IPS DF 6.9 (cell line): ENCODE measurements around the gene JAG2.
A peak's percentile ranks its signal among the peaks of the same experiment; 100 is the strongest.

ENCODE experiments used
- DNase-seq: peaks from one replicate; pipeline ENCODE4 v3.0.0-alpha.2; 2013; ENCODE audit warnings: low read depth, low spot score
- H3K27ac ChIP-seq: one replicate; pipeline ENCODE4 v1.5.1; 2013; ENCODE audit warnings: low read length, control low read depth
- H3K27me3 ChIP-seq: 2 replicates; pipeline ENCODE4 v1.6.1; 2013; ENCODE audit warnings: mild to moderate bottlenecking, low read length; ENCODE audit not compliant: control insufficient read depth, insufficient read depth
- H3K36me3 ChIP-seq: 2 replicates; pipeline ENCODE4 v1.6.1; 2013; ENCODE audit warnings: low read length; ENCODE audit not compliant: control insufficient read depth, insufficient read depth
- H3K4me1 ChIP-seq: 2 replicates; pipeline ENCODE4 v1.6.1; 2013; ENCODE audit warnings: low read length; ENCODE audit not compliant: control insufficient read depth, insufficient read depth
- H3K4me3 ChIP-seq: 2 replicates; pipeline ENCODE4 v1.5.1; 2013; ENCODE audit warnings: mild to moderate bottlenecking, low read length
- H3K9me3 ChIP-seq: 2 replicates; pipeline ENCODE4 v1.6.1; 2013; ENCODE audit warnings: low read length, inconsistent platforms; ENCODE audit not compliant: control insufficient read depth, insufficient read depth
- WGBS: extraction: QIAGEN DNeasy Blood & Tissue Kit; methylation state at CpG from one replicate; pipeline ENCODE4 v1.1.7; 2013; ENCODE audit warnings: mixed read lengths, missing lambda C conversion rate; ENCODE audit not compliant: insufficient read length, insufficient coverage; 5-methylcytosine and 5-hydroxymethylcytosine counted together

JAG2 gene

GRCh38 chr14:105196265-105196960 lies 27.8 kb upstream of the JAG2 start:
- Histone ChIP-seq H3K9me3 (no peaks in the 10 kb centered on the region), H3K27me3 (no peaks in the 10 kb centered on the region), H3K4me1 (peaks cover 9% of the 10 kb centered on the region; the same call in 1 of the 2 replicates), H3K4me3 (peak overlapping the region; percentile 6; the same call in 1 of the 2 replicates), H3K27ac (no peak overlapping the region), H3K36me3 (no peaks in the 10 kb centered on the region)
- WGBS: no CpG with 5 or more reads among the region's 58 CpGs
- no peak for DNase-seq

DNA sequence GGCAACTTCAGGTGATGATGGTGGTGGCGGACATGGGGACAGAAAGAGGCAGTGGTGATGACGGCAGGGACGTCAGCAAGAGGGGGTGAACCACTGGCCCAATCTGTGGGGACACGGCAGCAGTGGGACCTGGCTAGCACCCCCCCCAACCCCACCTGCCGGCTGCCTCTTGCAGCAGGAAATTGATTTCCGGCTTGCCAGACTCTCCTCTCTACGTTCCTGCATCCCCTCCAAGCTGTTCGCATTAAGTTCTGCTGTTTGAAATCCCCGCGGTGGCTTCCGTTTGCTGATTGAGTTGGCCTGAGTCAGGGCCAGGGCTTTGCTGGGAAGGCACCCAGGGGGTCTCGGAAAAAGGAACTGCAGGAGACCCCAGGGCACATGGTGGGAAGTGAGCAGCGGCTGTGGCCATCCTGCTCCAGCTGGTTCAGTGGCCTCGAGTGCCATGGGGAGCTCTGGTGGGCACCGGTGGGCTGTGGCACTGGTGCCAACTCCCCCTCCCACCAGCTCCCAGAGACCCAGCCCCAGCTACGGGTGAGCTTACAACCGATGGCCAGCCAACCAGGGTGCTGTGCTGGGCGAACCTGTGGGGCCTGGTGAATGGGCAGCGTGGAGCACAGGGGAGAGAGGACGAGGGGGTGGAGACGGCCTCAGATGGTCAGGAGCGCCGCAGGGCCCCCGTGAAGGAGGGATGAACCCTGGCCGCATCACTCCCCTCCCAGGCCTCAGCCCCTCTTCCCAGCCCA lies 27.1 kb upstream of the JAG2 start:
- no peak overlapping the region for H3K4me3 ChIP-seq
- DNase-seq: no peak
- H3K4me1 ChIP-seq: peaks cover 9% of the 10 kb centered on the region; the same call in 1 of the 2 replicates
- H3K36me3 ChIP-seq: no peaks in the 10 kb centered on the region
- WGBS: no CpG with 5 or more reads among the region's 25 CpGs
- H3K27me3 ChIP-seq: no peaks in the 10 kb centered on the region
- H3K9me3 ChIP-seq: no peaks in the 10 kb centered on the region
- H3K27ac ChIP-seq: no peak overlapping the region

DNA sequence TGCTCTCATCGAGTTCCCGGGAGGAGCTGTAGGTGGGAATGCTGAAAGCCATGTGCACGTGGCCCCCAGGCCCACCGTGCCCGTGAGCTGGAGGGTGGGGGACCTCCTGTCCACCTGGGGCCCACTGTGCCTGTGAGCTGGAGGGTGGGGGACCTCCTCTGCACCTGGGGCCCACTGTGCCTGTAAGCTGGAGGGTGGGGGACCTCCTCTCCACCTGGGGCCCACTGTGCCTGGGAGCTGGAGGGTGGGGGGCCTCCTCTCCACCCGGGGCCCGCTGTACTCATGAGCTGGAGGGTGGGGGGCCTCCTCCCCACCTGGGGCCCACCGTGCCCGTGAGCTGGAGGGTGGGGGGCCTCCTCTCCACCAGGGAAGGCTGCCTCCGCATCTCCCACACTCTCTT lies 26.5 kb upstream of the JAG2 start:
- Histone ChIP-seq H3K9me3 (no peaks in the 10 kb centered on the region), H3K4me1 (peaks cover 9% of the 10 kb centered on the region; the same call in 1 of the 2 replicates), H3K27ac (no peak overlapping the region), H3K27me3 (no peaks in the 10 kb centered on the region), H3K4me3 (no peak overlapping the region), H3K36me3 (no peaks in the 10 kb centered on the region)
- WGBS: no CpG with 5 or more reads among the region's 10 CpGs
- DNase-seq: no peak

DNA sequence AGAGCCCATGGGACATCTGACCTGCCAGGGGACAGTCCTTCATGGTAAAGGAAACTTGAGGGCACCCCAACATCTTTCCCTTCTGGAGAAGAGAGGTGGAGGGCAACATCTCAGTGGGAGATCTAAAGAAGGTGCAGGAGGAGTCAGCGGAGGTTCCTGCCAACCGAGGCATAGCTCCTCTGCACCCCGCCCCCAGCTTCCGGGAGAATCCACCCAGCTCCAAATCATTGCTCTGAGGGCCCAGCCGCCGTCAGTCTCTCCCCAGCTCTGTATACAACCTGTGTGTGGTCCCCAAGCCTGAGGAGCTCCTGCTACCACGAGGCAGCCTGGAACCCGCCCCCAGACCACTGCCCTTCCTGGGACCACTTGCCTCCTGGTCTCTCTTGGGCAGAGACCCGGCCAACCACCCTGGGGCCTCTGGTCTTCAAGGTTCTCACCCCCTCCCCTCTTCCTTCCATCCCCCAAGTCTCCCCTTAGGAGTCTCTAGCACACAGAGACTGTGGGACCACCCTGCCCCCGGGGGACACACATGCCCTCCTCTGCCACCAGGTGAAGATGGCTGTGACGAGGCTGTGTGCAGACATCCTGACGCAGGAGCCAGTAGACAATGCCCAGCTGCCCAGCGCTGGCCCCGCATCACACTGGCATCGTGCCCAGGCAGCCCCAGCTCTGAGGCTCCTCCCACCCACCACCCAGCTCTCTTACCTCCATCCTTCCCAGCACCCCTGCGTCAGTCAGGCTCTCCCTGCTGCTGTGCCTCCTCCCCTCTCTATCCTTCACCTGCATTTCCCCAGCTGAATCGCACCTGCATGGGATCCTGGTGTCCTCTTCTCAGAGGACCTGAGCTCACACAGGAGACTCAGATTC lies 25.6 kb upstream of the JAG2 start:
- Histone ChIP-seq H3K9me3 (no peaks in the 10 kb centered on the region), H3K27me3 (no peaks in the 10 kb centered on the region), H3K27ac (no peak overlapping the region), H3K4me1 (peaks cover 9% of the 10 kb centered on the region; the same call in 1 of the 2 replicates), H3K4me3 (no peak overlapping the region), H3K36me3 (no peaks in the 10 kb centered on the region)
- WGBS: no CpG with 5 or more reads among the region's 17 CpGs
- no peak for DNase-seq

GRCh38 chr14:105192866-105193731 lies 24.5 kb upstream of the JAG2 start:
- Histone ChIP-seq H3K36me3 (no peaks in the 10 kb centered on the region), H3K4me3 (no peak overlapping the region), H3K9me3 (no peaks in the 10 kb centered on the region), H3K27me3 (no peaks in the 10 kb centered on the region), H3K27ac (no peak overlapping the region), H3K4me1 (peaks cover 9% of the 10 kb centered on the region; the same call in 1 of the 2 replicates)
- no CpG with 5 or more reads among the region's 29 CpGs for WGBS
- DNase-seq: no peak

DNA sequence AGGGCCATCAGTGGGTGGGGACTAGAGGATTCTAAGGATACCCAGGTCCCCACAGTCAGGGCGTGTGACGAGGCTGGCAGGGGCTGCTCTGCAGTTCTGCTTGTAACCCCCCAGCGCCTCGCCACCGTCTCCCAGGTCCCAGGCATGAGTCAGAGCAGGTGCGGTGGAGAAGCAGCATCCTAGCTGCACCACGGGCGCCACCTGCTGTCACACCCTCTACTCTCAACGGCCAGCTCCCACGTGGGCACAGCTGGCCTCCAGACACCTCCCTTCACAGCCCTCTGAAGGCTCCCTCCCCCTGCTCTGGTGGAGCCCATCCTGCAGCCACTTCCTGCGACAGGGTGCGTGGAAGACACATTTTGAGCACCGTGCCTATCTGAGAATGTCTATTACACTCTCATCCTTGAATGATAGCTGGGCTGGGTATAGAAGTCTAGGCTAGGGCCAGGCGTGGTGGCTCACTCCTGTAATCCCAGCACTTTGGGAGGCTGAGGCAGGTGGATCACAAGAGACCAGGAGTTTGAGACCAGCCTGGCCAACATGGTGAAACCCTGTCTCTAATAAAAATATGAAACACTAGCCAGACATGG lies 19.5 kb upstream of the JAG2 start:
- Histone ChIP-seq H3K36me3 (no peaks in the 10 kb centered on the region), H3K9me3 (no peaks in the 10 kb centered on the region), H3K27ac (no peak overlapping the region), H3K4me1 (peaks cover 1% of the 10 kb centered on the region; the same call in 1 of the 2 replicates), H3K27me3 (no peaks in the 10 kb centered on the region), H3K4me3 (no peak overlapping the region)
- no CpG with 5 or more reads among the region's 14 CpGs for WGBS
- DNase-seq: no peak

DNA sequence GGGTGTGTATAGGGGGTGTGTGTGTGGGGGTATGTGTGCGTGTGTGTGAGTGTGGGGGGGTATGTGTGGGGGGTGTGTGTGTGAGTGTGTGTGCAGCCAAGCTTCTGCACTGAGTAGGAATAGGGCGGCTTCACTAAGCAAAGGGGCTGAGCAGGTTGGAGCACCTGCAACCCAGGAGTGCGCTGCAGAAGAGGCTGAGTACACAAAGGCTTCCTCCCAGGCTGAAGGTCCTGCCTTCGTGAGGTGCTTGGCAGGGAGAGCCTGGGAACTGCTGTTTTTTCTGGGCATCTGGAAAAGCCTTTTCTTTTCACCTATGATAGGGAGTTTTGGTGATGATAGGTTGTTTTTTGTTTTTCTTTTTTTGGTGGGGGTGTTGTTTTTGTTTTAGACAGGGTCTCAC lies 18.5 kb upstream of the JAG2 start:
- Histone ChIP-seq H3K27me3 (no peaks in the 10 kb centered on the region), H3K27ac (no peak overlapping the region), H3K4me1 (peaks cover 1% of the 10 kb centered on the region; the same call in 1 of the 2 replicates), H3K4me3 (no peak overlapping the region), H3K36me3 (no peaks in the 10 kb centered on the region), H3K9me3 (no peaks in the 10 kb centered on the region)
- 100% methylated on average over 1 of the region's 4 CpGs for WGBS
- DNase-seq: no peak

- no peaks in the 10 kb centered on the region for H3K9me3 ChIP-seq
- no peaks in the 10 kb centered on the region for H3K36me3 ChIP-seq
These were observed 17.4 kb upstream of the JAG2 start for GRCh38 chr14:105185973-105186372.

DNA sequence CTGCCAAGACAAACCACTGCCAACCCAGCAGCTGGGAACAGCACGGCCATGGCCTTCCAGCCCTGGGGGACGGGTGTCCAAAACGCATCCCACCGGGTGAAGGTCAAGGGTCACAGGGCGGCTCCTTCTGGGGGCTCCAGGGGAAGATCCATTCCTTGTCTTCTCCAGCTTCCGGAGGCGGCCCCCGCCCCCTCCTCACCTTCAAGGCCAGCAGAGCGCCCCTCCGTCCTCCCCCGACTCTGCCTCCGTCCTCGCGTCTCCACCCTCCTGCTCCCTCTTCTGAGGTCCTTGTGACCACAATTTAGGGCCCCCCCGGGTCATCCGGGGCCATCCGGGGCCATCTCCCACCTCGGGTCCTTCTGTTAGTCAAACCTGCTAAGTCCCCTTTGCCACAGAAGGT lies 16.4 kb upstream of the JAG2 start:
- DNase-seq: no peak
- H3K27me3 ChIP-seq: peaks cover 3% of the 10 kb centered on the region; the same call in 1 of the 2 replicates
- H3K36me3 ChIP-seq: no peaks in the 10 kb centered on the region
- WGBS: no CpG with 5 or more reads among the region's 18 CpGs
- H3K4me1 ChIP-seq: peaks cover 1% of the 10 kb centered on the region; the same call in 1 of the 2 replicates
- H3K27ac ChIP-seq: no peak overlapping the region
- no peaks in the 10 kb centered on the region for H3K9me3 ChIP-seq
- no peak overlapping the region for H3K4me3 ChIP-seq

More at GRCh38 chr14:105185973-105186372, 17.4 kb upstream of the JAG2 start:
- Histone ChIP-seq H3K4me3 (no peak overlapping the region), H3K27me3 (peaks cover 3% of the 10 kb centered on the region; the same call in 1 of the 2 replicates), H3K4me1 (peaks cover 1% of the 10 kb centered on the region; the same call in 1 of the 2 replicates), H3K27ac (no peak overlapping the region)
- DNase-seq: no peak
- WGBS: no CpG with 5 or more reads among the region's 4 CpGs
